HUES6 (cell line): ENCODE results near the gene DAB1.

Experiments used
- H3K27ac ChIP-seq: 2 replicates; pipeline ENCODE4 v1.7.0; 2013; ENCODE audit warnings: low read depth, mild to moderate bottlenecking, low read length, inconsistent platforms
- H3K27me3 ChIP-seq: 2 replicates; pipeline ENCODE4 v1.6.1; 2013; ENCODE audit warnings: low read length; ENCODE audit not compliant: control insufficient read depth, insufficient read depth
- H3K36me3 ChIP-seq: 2 replicates; pipeline ENCODE4 v1.6.1; 2013; ENCODE audit warnings: low read length; ENCODE audit not compliant: control insufficient read depth, insufficient read depth
- H3K4me1 ChIP-seq: 2 replicates; pipeline ENCODE4 v1.6.1; 2013; ENCODE audit warnings: low read length; ENCODE audit not compliant: control insufficient read depth, insufficient read depth
- H3K4me3 ChIP-seq: 2 replicates; pipeline ENCODE4 v1.5.1; 2013; ENCODE audit warnings: low read depth, low read length
- H3K9ac ChIP-seq: one replicate; pipeline ENCODE4 v1.6.1; 2013; ENCODE audit warnings: mild to moderate bottlenecking, low read length
- H3K9me3 ChIP-seq: 2 replicates; pipeline ENCODE4 v1.6.1; 2013; ENCODE audit warnings: low read depth, low read length; ENCODE audit not compliant: control insufficient read depth, insufficient read depth

DAB1 gene

GRCh38 chr1:56966698-56966999 lies 457.2 kb downstream of the DAB1 start:
- no peak overlapping the region for H3K27ac ChIP-seq
- no peak overlapping the region for H3K4me3 ChIP-seq
- no peak overlapping the region for H3K9ac ChIP-seq
- no peaks in the 10 kb centered on the region for H3K27me3 ChIP-seq
- H3K36me3 ChIP-seq, result no peaks in the 10 kb centered on the region
- peaks cover 8% of the 10 kb centered on the region for H3K9me3 ChIP-seq
- no peaks in the 10 kb centered on the region for H3K4me1 ChIP-seq

DNA sequence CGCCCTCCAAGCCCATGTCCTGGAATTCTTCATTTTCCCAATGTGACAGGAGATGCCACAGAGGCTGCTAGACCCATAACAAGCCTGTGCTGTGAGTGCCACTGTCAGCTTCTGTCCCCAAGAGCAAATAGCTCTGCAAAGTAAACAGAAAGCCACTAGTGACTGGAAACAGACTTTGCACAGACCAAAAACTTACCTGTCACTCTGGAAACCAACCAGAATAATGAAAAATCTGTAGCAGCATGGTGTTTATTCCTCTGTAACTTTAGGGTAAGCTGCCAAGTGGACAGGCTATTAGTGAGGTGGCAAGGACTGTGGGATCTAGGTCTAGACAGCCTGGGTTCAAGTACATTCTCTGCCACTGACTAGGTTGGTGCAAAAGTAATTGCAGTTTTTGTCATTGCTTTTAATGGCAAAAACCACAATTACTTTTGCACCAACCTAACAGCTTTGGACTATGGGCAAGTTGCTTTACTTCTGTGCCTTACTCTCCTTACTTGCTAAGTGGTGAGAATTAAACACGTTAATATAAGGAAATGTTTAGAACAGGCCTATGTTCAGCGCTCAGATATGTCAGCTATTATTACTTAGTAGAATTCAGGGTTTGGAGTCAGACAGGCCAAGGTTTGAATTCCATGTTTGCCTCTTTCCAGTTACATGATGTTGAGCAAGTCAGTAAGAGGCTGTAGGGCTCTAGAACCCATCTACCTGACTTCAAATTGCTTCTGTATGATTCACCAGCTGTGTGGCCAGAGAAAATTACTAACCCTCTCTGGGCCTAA lies 457.8 kb downstream of the DAB1 start, which contains the start of gene C8B:
TSS of gene C8B (minus strand) at position 100 of the 782 bp plus-strand sequence. CDS start at position 33, 67 bp downstream.
- no peaks in the 10 kb centered on the region for H3K27me3 ChIP-seq
- no peak within 1 kb of the TSS for H3K9ac ChIP-seq
- no peak within 1 kb of the TSS for H3K27ac ChIP-seq
- H3K4me3 ChIP-seq, result no peak within 1 kb of the TSS
- H3K4me1 ChIP-seq, result no peaks in the 10 kb centered on the region
- peaks cover 8% of the 10 kb centered on the region for H3K9me3 ChIP-seq
- H3K36me3 ChIP-seq, result no peaks in the 10 kb centered on the region

DNA sequence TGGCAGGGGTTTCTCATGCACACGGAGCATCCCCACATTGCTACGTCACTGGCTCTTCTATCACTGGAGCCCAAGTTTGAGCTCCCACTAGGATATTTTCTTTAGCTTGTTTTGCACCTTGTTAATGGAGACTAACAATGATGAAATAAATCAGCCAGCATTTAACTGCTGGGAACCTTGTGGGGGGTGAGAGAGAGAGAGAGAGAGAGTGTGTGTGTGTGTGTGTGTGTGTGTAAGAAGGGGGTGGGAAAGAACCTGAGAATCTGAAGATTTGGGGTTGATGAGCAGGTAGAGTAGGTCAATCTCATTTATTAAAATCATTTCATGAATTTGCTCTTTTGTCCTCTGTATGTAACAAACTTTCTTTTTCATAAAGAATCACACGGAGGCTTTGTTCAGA lies 458.7 kb downstream of the DAB1 start:
- Histone ChIP-seq H3K36me3 (no peaks in the 10 kb centered on the region), H3K27ac (no peak overlapping the region), H3K9ac (no peak overlapping the region), H3K4me3 (no peak overlapping the region), H3K4me1 (no peaks in the 10 kb centered on the region), H3K9me3 (peaks cover 8% of the 10 kb centered on the region), H3K27me3 (no peaks in the 10 kb centered on the region)

DNA sequence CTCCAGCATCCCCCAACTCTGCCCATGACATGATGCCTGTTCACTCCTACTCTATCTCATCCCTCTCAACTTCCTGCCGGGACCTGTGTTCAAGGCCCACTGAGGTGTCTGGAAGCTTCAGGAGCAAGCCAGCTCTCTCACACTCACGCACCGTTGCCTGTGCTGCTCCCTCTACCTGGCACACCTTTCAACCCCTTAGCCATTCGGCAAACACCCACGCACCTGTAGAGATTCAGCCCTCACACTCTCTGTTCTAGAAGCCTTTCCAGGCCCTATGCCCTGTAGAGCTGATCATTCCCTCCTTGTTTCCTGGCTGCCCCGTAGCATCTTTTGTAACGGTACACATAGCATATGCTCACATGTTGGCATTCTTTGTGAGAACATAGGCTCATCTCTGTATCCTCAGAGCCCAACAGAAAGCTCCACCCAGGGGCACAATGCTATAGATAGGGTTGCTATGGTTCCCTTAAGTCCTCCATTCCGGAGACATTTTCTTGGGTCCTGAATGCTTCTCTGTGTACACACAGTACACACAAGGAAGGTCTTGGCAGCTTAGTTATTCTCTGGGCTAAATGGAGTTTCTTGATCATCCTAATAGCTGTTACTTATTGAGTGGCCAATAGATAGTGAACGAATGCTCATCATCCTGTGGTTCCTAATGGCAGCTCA lies 459.4 kb downstream of the DAB1 start:
- no peak overlapping the region for H3K9ac ChIP-seq
- no peaks in the 10 kb centered on the region for H3K4me1 ChIP-seq
- H3K9me3 ChIP-seq, result peaks cover 8% of the 10 kb centered on the region
- H3K27ac ChIP-seq, result no peak overlapping the region
- H3K4me3 ChIP-seq, result no peak overlapping the region
- no peaks in the 10 kb centered on the region for H3K27me3 ChIP-seq
- no peaks in the 10 kb centered on the region for H3K36me3 ChIP-seq

DNA sequence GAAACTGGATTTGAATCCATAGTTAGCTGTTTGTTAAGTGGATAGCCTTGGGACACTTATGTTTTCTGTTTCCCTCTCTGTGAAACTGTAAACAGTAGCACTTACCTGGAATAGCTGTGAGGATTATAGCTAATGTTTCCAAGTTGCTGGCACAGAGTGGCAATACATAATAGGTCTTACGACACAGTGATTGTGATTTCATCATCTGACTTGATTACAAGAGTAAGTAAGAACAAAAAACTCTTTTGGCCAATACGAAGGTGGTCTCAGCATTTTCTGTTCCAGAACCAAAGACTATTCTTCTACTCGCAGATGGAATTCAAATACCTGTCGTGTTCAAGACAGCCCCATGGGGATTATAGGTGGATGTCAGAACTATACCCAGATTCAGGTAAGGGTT lies 460.2 kb downstream of the DAB1 start:
- no peak overlapping the region for H3K9ac ChIP-seq
- H3K27me3 ChIP-seq, result no peaks in the 10 kb centered on the region
- no peak overlapping the region for H3K4me3 ChIP-seq
- H3K36me3 ChIP-seq, result no peaks in the 10 kb centered on the region
- H3K4me1 ChIP-seq, result no peaks in the 10 kb centered on the region
- H3K27ac ChIP-seq, result no peak overlapping the region
- 0 out of 2 replicates have a peak, but pooled peaks cover under 1% of the 10 kb centered on the region for H3K9me3 ChIP-seq

- H3K4me3 ChIP-seq, result no peak overlapping the region
- no peak overlapping the region for H3K9ac ChIP-seq
- H3K27ac ChIP-seq, result no peak overlapping the region
- no peaks in the 10 kb centered on the region; the same call in 1 of the 2 replicates for H3K27me3 ChIP-seq
- no peaks in the 10 kb centered on the region for H3K36me3 ChIP-seq
- H3K9me3 ChIP-seq, result no peaks in the 10 kb centered on the region
- H3K4me1 ChIP-seq, result no peaks in the 10 kb centered on the region; the same call in 1 of the 2 replicates
Measured at GRCh38 chr1:56961426-56961825, 462.4 kb downstream of the DAB1 start.

DNA sequence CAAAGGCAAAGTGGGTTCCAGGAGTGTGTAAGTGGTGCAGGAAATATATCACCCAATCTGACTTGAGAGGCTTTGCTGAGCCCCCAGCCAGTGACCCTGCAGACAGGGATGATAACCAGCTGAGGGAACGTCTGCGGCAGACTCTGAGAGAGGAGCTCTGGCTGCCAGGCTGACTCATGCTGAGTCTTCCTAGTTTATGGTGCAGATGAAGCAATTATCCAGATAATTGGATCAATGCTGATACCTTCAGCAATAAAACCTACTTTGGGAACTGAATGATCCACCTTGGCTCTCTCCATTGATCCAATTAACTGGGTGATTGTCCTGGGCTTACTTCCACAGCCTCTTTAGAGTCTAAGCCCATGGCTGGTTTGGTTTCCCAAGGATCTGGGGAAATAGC lies 465.3 kb downstream of the DAB1 start:
- H3K27me3 ChIP-seq, result no peaks in the 10 kb centered on the region; the same call in 1 of the 2 replicates
- no peak overlapping the region for H3K27ac ChIP-seq
- no peak overlapping the region for H3K4me3 ChIP-seq
- H3K4me1 ChIP-seq, result no peaks in the 10 kb centered on the region; the same call in 1 of the 2 replicates
- no peak overlapping the region for H3K9ac ChIP-seq
- no peaks in the 10 kb centered on the region for H3K36me3 ChIP-seq
- no peaks in the 10 kb centered on the region for H3K9me3 ChIP-seq

DNA sequence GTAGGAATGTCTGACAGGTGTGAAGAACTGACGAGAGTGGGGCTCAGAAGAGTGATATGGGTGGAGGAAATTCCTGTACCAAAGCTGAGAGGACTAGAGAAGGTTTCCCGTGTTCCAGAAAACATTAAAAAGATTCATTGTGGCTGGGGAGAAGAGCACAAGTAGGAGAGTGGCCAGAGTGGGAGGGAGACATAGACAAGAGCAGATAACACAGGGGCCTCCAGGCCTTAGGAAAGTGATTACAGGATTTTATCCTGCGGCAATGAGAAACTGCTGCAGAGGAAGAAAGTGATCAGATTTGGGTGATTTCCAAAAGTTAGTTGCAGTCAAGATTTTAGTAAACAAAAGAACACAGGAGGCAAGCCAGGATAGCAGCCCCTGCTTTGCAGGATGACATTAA lies 465.9 kb downstream of the DAB1 start:
- Histone ChIP-seq H3K9me3 (no peaks in the 10 kb centered on the region), H3K4me3 (no peak overlapping the region), H3K4me1 (no peaks in the 10 kb centered on the region; the same call in 1 of the 2 replicates), H3K27me3 (no peaks in the 10 kb centered on the region; the same call in 1 of the 2 replicates), H3K9ac (no peak overlapping the region), H3K36me3 (no peaks in the 10 kb centered on the region), H3K27ac (no peak overlapping the region)

DNA sequence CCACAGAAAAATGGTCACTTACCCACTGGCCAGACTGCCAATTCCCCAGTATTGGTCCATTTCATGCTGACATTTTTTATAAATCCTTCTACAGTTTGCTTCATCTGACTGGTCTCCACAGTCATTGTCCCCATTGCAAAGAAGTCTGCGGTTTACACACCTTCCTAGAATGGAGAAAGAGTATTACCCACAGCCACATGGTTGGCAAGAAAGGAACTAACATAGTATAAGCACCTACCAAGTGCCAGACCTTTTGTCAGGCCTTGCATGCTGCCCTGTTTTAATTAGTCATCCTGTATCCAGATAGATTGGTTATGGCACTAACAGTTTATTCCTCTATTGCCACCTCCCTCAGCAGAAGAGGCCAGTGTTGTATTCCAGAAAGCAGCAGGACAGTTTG lies 469.2 kb downstream of the DAB1 start:
- Histone ChIP-seq H3K27me3 (no peaks in the 10 kb centered on the region; the same call in 1 of the 2 replicates), H3K36me3 (no peaks in the 10 kb centered on the region), H3K9me3 (no peaks in the 10 kb centered on the region)

DNA sequence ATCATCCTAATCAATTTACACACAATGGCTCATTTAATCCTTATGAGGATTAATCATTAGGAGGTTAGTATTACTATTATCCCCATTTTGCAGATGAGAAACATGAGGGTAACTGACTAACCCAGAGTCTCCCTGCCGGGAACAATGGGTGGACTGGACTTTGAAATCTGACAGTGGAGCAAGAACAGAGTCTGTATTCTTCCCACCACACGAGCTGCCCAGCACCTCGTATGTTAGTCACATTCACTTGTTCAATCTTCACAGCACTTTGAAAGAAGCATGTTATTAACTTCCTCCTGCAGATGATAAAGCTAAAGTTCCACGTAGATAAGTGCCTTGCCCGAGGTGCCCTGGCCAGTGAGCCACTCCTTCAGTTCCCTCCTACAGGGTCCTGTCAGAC lies 470.5 kb downstream of the DAB1 start:
- H3K27ac ChIP-seq, result no peak overlapping the region
- H3K9me3 ChIP-seq, result no peaks in the 10 kb centered on the region
- H3K9ac ChIP-seq, result no peak overlapping the region
- no peaks in the 10 kb centered on the region; the same call in 1 of the 2 replicates for H3K27me3 ChIP-seq
- no peak overlapping the region for H3K4me3 ChIP-seq
- H3K4me1 ChIP-seq, result no peaks in the 10 kb centered on the region; the same call in 1 of the 2 replicates
- no peaks in the 10 kb centered on the region for H3K36me3 ChIP-seq

More for the DNA sequence above, 469.2 kb downstream of the DAB1 start:
- no peak overlapping the region for H3K9ac ChIP-seq
- no peaks in the 10 kb centered on the region; the same call in 1 of the 2 replicates for H3K4me1 ChIP-seq
- no peak overlapping the region for H3K27ac ChIP-seq
- no peak overlapping the region for H3K4me3 ChIP-seq

DNA sequence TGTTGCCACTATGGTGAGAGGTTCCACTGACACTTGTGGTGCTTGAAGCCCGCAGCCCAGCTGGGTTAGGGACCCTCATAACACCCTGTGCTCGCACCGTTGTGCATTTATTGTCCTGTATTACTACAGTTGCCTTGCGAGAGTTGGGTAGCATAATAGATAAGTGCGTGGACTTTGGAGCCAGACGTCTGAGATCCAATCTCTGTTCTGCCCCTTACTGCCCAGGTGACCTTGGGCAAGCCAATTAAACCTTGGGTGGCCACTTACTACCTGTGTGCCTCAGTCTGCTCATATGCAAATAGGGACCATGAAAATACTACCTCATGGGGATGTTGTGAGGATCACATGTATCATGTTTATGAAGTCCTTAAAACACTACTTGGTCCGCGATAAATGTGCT lies 471.4 kb downstream of the DAB1 start:
- H3K4me3 ChIP-seq, result no peak overlapping the region
- no peaks in the 10 kb centered on the region for H3K9me3 ChIP-seq
- H3K9ac ChIP-seq, result no peak overlapping the region
- no peaks in the 10 kb centered on the region for H3K4me1 ChIP-seq
- no peaks in the 10 kb centered on the region for H3K36me3 ChIP-seq
- H3K27ac ChIP-seq, result no peak overlapping the region
- H3K27me3 ChIP-seq, result no peaks in the 10 kb centered on the region; the same call in 1 of the 2 replicates
